SK-N-MC (cell line): ENCODE results near the gene SPEM3.

Source experiments
- DNase-seq: peaks from one replicate; pipeline ENCODE4 v3.0.0-alpha.2; 2011; ENCODE audit warnings: low read depth, low spot score
- H3K27ac ChIP-seq: fragments of 200-600 bp; sonication (generic); 2 replicates; pipeline ENCODE4 v1.5.1; 2016; ENCODE audit warnings: mixed run types
- H3K36me3 ChIP-seq: fragments of 200-600 bp; sonication (generic); 2 replicates; pipeline ENCODE4 v1.6.1; 2017; ENCODE audit warnings: antibody characterized with exemption, low read length, mixed read lengths; ENCODE audit not compliant: insufficient read depth
- H3K4me3 ChIP-seq: fragments of 200-600 bp; sonication (generic); 2 replicates; pipeline ENCODE4 v1.5.1; 2016
- H3K9ac ChIP-seq: fragments of 200-600 bp; sonication (generic); 2 replicates; pipeline ENCODE4 v1.8.0; 2017; ENCODE audit warnings: mixed run types, mixed read lengths; ENCODE audit not compliant: insufficient read length
- H3K9me3 ChIP-seq: fragments of 200-600 bp; sonication (generic); 2 replicates; pipeline ENCODE4 v1.6.1; 2017; ENCODE audit warnings: low read depth, mild to moderate bottlenecking, antibody characterized with exemption, low read length, moderate library complexity, mixed read lengths
- EZH2 ChIP-seq: fragments of 200-600 bp; sonication (generic); IDR thresholded peaks from one replicate; pipeline ENCODE4 v1.6.1; 2017; ENCODE audit warnings: antibody characterized with exemption
- FOXP2 ChIP-seq: optimal IDR thresholded peaks from 2 replicates; pipeline ENCODE3; 2011; ENCODE audit warnings: mild to moderate bottlenecking, moderate library complexity; ENCODE audit not compliant: insufficient read depth; ENCODE audit errors: extremely low read length, control extremely low read depth
- POLR2AphosphoS5 ChIP-seq: IDR thresholded peaks from 2 replicates; pipeline ENCODE4 v1.6.1; 2012; ENCODE audit warnings: mild to moderate bottlenecking, low read depth, low read length, borderline replicate concordance

SPEM3 gene

DNA sequence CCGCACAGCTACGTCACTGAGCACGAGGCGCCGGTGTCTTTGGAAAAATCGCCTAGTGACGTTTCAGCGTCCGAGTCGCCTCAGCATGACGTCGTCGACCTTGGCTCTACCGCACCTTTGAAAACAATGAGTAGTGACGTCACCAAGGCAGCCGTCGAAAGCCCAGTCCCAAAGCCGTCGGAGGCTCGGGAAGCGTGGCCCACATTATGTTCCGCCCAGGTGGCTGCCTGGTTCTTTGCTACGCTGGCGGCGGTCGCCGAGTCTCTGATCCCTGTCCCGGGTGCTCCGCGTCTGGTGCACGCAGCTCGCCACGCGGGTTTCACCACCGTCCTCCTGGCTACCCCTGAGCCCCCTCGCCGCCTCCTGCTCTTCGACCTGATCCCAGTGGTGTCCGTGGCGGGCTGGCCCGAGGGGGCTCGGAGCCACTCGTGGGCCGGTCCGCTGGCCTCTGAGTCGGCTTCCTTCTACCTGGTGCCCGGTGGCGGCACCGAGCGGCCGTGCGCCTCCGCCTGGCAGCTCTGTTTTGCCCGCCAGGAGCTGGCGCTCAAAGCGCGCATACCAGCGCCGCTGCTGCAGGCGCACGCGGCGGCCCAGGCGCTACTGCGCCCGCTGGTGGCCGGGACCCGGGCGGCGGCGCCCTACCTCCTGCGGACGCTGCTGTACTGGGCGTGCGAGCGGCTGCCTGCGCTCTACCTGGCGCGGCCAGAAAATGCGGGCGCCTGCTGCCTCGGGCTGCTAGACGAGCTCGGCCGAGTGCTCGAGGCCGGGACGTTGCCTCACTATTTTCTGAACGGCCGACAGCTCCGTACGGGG is 8.1 kb downstream of the SPEM3 start:
- H3K27ac ChIP-seq = peak overlapping the region; percentile 67
- peak overlapping the region; percentile 67 for H3K9ac ChIP-seq
- H3K4me3 ChIP-seq = peak overlapping the region; percentile 93
- TF ChIP-seq FOXP2 (no peak), POLR2AphosphoS5 (peak; percentile 29; the same call in 1 of the 2 replicates)
- H3K9me3 ChIP-seq = no peaks in the 10 kb centered on the region
- H3K36me3 ChIP-seq = no peaks in the 10 kb centered on the region
- DNase-seq = no peak

DNA sequence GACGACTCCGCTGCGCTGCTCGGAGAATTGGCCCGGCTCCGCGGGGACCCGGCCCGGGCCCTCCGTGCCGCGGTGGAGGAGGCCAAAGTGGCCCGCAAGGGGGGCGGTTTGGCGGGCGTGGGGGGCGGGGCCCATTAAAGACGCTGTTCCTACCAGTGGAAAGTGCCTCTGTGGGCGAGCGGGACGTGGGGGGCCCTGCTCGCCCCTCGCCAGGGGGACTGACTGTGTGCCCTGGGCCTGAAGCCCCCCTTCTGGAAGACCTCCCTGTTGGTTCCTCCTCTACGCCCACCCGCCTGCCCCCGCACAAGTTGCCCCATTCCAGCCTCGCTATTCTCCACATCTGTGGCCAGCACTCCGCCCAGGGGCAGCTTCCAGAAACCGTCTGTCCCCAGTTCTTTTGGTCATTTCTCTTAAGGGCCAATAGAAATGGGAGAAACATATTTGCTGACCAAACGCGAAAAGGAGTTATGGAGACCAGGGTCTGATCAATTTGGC is 8.8 kb downstream of the SPEM3 start:
- Histone ChIP-seq H3K4me3 (peak overlapping the region; percentile 93), H3K9me3 (no peaks in the 10 kb centered on the region), H3K36me3 (no peaks in the 10 kb centered on the region), H3K27ac (no peak overlapping the region), H3K9ac (peak overlapping the region; percentile 67)
- TF ChIP-seq EZH2 (no peak), FOXP2 (no peak), POLR2AphosphoS5 (no peak)
- DNase-seq = no peak

DNA sequence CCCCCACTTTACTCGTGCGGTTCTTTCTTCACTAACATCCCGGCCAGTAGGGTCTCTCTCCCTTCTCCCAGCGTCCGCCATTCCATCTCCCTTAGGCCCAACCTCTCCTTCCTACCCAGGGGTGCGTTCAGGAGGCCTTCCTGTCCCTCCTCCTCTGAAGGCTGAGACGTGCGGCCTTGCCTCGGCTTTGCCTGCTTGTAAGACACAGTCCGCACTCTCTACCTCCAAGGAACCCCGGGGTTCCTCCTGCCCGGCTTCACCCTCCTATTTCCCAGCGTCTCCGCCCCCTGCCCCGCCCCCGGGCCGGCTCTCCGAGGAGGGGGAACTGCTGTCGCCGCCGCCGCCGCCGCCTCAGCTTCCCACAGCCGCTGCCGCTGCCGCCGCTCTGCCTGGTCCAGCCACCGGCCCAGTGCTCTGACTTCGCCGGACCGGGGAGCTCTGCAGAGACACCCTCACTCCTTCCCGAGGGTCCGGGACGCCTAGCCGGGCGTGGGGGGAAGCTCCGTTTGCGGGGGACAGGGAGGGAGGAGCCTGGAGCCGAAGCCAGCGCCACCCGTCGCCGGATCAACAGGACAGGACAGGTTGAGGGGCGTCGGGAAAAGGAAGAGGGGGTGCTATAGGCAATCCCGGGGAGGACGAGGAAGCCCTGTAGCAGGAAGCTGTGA is 9.4 kb downstream of the SPEM3 start:
- H3K4me3 ChIP-seq = peak overlapping the region; percentile 93
- no peak for DNase-seq
- no peaks in the 10 kb centered on the region for H3K36me3 ChIP-seq
- H3K9ac ChIP-seq = peak overlapping the region; percentile 70
- peak; percentile 42; the same call in 1 of the 2 replicates for TF ChIP-seq POLR2AphosphoS5
- TF ChIP-seq EZH2 = no peak
- H3K9me3 ChIP-seq = no peaks in the 10 kb centered on the region
- no peak overlapping the region for H3K27ac ChIP-seq

DNA sequence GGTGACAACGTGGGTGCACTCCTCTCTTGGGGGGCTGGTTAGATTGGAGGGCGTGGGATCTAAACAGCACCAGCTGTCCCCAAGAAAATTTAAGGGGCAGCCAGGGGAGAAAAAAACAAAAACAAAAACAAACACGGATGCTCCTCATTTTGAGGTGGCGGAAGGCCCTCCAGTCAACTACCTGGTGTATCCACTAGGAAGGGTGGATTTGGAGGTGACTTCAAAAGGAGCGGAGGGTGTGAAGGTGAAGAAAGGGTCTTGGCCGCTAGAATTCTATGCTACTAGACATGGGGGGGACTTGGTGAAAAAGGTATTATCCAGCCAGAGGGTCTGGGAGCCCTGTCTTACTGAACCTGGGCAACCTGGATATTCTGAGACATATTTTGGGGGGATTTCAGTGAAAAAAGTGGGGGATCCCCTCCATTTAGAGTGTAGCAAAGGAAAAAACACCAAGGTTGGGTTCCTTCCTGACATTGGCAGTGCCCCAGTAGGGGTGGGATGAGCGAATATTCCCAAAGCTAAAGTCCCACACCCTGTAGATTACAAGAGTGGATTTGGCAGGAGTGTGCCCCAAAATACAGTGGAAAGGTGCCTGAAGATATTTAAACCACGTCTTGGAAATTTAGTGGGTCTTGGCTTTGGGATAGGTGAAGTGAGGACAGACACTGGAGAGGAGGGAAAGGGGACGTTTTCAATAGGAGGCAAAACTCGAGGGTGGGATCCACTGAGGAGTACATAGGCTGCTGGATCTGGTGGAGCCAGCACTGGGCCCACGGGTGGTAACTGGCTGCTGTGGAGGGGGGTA is 10.2 kb downstream of the SPEM3 start:
- peak overlapping the region; percentile 90 for H3K9ac ChIP-seq

DNA sequence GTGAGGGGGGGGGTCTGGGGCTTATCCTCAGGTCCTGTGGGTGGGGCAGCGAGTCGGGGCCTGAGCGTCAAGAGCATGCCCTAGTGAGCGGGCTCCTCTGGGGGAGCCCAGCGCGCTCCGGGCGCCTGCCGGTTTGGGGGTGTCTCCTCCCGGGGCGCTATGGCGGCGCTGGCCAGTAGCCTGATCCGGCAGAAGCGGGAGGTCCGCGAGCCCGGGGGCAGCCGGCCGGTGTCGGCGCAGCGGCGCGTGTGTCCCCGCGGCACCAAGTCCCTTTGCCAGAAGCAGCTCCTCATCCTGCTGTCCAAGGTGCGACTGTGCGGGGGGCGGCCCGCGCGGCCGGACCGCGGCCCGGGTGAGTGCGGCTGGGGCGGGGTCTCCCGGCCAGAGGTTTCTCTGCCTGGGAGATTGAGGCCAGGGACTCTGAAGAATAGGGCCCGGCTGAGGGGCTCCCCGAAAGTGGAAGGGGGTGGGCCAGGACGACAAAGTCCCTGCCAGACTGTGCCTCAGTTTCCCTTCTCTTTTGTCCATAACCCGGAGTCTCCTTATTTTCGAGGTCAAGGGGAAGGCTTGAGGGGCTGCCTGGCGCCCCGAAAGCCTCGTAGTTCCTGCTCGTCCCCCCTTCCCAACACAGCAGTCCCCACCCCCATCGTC is 10.9 kb downstream of the SPEM3 start, which contains the start of gene FGF11:
FGF11 (plus strand) TSS at position 51 of the 651 bp plus-strand sequence; CDS start at position 160, 109 bp downstream.
- H3K27ac ChIP-seq = peak within 1 kb of the TSS; percentile 98

More for the DNA sequence above, 10.2 kb downstream of the SPEM3 start:
- Histone ChIP-seq H3K36me3 (no peaks in the 10 kb centered on the region), H3K4me3 (peak overlapping the region; percentile 93), H3K9me3 (no peaks in the 10 kb centered on the region), H3K27ac (no peak overlapping the region)
- TF ChIP-seq EZH2 (no peak), POLR2AphosphoS5 (no peak), FOXP2 (no peak)
- no peak for DNase-seq

DNA sequence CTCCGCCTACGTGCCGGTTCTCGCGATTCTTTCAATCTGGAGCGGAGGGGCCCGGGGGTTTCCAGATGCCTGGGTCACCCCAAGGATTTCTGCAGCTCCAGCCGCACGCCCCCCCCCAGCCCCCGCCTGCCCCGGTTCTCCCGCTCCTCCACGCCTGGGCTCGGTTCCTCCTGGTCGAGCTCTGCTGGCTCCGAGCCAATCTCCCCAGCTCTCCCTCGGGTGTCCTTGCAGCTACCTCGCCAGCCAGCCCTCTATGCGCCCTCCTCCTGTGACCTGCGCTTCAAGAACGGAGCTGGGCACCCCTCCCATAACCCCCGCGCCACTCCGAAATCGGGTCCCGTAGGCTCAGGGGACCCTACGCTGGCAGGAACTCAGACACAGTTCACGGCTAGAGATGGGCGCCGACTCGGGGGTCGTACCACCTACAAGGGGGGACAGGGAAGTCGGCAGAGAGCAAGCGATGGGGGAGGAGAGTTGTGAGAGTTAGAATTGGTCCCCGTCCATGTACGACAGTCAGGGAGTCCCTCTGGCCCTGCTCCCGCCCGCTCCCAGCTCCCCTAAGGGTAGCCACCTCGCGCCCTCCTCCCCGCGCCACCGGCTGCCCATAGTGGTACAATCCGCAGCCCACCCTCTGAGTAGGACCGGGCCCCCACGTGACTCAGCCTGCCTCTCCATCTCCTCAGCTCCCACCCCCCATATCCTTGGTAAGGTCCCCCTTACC is 11.6 kb downstream of the SPEM3 start:
- no peak for DNase-seq
- Histone ChIP-seq H3K9me3 (no peaks in the 10 kb centered on the region), H3K36me3 (no peaks in the 10 kb centered on the region), H3K9ac (peak overlapping the region; percentile 90), H3K4me3 (peak overlapping the region; percentile 93), H3K27ac (peak overlapping the region; percentile 98)
- peak; percentile 71 for TF ChIP-seq POLR2AphosphoS5
- no peak for TF ChIP-seq FOXP2
- no peak for TF ChIP-seq EZH2

More for the DNA sequence above, 10.9 kb downstream of the SPEM3 start, which contains the start of gene FGF11:
- no peak for TF ChIP-seq FOXP2
- TF ChIP-seq EZH2 = no peak
- no peak; the same call in 1 of the 2 replicates for TF ChIP-seq POLR2AphosphoS5
- Histone ChIP-seq H3K36me3 (no peaks in the 10 kb centered on the region), H3K4me3 (peak within 1 kb of the TSS; percentile 93), H3K9ac (peak within 1 kb of the TSS; percentile 90), H3K9me3 (no peaks in the 10 kb centered on the region)
- DNase-seq = no peak

DNA sequence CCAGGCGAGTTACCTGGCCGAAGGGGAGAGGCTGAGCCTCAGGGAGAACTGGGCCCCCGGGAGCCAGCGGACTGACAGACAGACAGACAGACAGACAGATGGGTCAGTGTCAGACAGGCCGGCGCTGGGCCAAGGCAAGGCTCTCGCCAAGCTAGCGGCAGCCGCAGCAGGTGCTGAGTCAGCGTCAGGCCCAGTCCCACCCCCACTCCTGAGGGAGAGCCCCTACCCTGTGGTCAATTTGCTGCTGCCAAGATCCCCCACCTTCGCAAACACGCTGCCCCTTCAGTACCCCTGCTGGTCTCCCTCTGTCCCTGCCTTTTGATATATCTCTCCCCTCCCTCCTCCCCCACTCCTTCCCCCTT is 12.2 kb downstream of the SPEM3 start:
- Histone ChIP-seq H3K36me3 (no peaks in the 10 kb centered on the region), H3K9me3 (no peaks in the 10 kb centered on the region), H3K4me3 (peak overlapping the region; percentile 93), H3K27ac (peak overlapping the region; percentile 98), H3K9ac (peak overlapping the region; percentile 90)
- no peak for TF ChIP-seq EZH2
- TF ChIP-seq POLR2AphosphoS5 = no peak
- no peak for TF ChIP-seq FOXP2
- no peak for DNase-seq
